Measurements from ENCODE around the gene C1QL1.

Gene C1QL1

DNA sequence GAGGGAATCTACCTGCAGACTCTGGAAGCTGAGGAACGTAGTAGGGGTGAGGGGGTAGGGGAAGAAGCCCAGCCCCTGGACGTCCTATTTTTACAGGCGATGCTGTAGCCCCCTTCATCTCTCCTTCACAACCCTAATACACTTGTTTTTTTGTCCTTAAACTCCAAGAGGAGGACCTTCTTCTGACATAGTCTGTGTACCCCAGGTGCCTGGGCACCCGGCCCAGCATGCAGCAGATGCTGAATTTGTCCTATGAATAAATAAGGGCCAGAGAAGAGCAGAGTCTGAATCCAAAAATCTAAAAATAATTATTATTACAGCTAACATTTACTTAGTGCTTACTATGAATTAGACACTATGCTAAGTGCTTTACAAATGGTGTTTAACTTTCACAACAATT, 25.6 kb downstream of the C1QL1 start:
- DNase-seq (ENCODE audit: low spot score): no peak
- in situ Hi-C loops (cut with MboI; ENCODE audit: low pct_unique_long_range_greater_than_20kb, low sequenced_read_pairs, unreplicated experiment): no loop called here
- TF ChIP-seq, protein P1, sequence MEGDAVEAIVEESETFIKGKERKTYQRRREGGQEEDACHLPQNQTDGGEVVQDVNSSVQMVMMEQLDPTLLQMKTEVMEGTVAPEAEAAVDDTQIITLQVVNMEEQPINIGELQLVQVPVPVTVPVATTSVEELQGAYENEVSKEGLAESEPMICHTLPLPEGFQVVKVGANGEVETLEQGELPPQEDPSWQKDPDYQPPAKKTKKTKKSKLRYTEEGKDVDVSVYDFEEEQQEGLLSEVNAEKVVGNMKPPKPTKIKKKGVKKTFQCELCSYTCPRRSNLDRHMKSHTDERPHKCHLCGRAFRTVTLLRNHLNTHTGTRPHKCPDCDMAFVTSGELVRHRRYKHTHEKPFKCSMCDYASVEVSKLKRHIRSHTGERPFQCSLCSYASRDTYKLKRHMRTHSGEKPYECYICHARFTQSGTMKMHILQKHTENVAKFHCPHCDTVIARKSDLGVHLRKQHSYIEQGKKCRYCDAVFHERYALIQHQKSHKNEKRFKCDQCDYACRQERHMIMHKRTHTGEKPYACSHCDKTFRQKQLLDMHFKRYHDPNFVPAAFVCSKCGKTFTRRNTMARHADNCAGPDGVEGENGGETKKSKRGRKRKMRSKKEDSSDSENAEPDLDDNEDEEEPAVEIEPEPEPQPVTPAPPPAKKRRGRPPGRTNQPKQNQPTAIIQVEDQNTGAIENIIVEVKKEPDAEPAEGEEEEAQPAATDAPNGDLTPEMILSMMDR (IDR thresholded peaks at IDR 0.05; ENCODE audit: extremely low read depth, insufficient read depth, missing control alignments): no peak

DNA sequence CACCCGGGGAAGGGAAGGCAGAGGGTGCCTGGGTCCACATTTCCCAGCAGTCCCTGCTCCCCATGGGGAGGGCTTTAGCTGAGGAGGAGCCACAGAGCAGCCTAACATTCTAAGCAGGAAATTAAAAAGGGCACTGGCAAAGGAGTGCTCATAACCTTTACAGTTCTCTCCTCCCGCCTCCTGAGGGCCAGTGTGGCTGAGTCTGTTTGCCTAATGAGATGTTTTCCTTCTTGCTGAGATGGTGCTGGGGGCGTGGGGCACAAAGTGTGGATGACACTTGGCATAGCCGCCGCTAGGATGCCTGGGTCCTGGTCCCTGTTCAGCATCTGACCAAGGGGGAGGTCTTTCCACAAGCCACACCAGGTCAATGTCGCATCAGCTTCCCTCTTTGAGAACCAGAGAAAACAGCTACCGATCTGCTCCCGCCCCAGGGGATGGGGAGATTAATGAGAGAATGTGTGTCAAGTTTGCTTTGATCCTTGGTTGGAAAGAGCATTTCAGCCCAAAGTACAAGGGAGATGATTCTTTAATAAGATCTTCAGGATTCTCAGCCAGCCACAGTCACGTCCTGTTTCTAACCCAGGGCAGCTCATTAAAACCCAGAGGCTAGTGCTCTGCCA, 26.3 kb downstream of the C1QL1 start:
- TF ChIP-seq, protein P1 (IDR thresholded peaks at IDR 0.05; ENCODE audit: extremely low read depth, insufficient read depth, missing control alignments): no peak
- no peak for DNase-seq (ENCODE audit: low spot score)
- in situ Hi-C loops (cut with MboI; ENCODE audit: low pct_unique_long_range_greater_than_20kb, low sequenced_read_pairs, unreplicated experiment): no loop called here

DNA sequence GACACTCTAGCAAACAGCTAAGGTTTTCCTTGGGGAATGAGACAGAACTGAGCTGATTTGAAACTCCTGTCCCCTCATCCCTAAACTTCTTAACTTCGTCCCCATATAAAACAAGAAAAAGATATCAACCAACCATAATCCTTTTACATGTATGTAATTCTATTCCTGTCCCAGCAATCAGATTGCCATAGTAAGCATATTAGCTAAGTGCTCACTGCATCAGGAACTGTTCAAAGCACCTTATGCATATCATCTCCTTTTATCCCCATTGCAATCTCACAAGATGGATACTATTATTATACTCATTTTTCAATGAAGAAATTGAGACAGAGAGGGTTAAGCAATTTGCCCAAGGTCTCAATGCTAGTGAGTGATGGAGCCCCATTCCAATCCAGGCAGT, 27.3 kb downstream of the C1QL1 start:
- no peak for DNase-seq (ENCODE audit: low spot score)
- TF ChIP-seq, protein P1 (IDR thresholded peaks at IDR 0.05; ENCODE audit: extremely low read depth, insufficient read depth, missing control alignments): no peak
- in situ Hi-C loops (cut with MboI; ENCODE audit: low pct_unique_long_range_greater_than_20kb, low sequenced_read_pairs, unreplicated experiment): no loop called here

DNA sequence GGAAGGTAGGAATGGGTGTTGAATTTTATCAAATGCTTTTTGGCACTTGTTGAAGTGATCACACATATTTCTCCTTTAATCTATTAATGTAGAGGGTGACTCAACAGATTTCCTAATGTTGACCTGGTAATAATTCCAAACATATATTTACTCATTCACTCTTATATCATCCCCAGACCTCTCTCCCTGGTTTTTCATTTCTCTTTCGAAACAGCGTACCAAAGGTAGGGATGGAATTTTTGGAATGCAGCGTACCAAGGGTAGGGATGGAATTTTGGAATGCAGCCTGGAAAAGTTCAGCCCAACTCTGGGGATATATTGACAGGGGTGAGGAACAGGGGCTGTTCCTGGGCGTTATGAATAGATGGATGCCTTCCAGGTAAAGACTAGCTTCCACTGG, 27.8 kb downstream of the C1QL1 start:
- DNase-seq (ENCODE audit: low spot score): no peak
- TF ChIP-seq, protein P1 (IDR thresholded peaks at IDR 0.05; ENCODE audit: extremely low read depth, insufficient read depth, missing control alignments): no peak
- in situ Hi-C loops (cut with MboI; ENCODE audit: low pct_unique_long_range_greater_than_20kb, low sequenced_read_pairs, unreplicated experiment): no loop called here

DNA sequence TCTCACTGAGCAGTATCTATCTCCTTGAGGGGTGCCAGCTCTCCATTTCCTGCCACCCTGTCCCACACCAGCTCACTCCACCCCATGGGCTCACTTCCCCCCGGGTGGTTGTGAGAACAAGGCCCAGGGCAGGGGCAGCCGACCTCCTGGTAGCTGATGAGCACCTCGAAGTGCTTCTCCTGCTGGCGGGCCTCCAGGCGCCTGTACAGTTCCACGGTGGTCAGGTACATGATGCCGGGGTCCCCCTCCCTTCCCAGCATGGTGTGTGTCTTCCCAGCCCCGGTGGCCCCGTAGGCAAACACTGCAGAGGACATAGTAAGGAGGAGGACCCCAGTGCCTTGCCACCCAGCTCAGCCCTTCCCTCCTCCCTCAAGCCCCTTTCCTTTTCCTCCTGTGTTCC, 33.0 kb downstream of the C1QL1 start:
- in situ Hi-C loops (cut with MboI; ENCODE audit: low pct_unique_long_range_greater_than_20kb, low sequenced_read_pairs, unreplicated experiment): no loop called here
- no peak for DNase-seq (ENCODE audit: low spot score)
- TF ChIP-seq, protein P1 (IDR thresholded peaks at IDR 0.05; ENCODE audit: extremely low read depth, insufficient read depth, missing control alignments): no peak

DNA sequence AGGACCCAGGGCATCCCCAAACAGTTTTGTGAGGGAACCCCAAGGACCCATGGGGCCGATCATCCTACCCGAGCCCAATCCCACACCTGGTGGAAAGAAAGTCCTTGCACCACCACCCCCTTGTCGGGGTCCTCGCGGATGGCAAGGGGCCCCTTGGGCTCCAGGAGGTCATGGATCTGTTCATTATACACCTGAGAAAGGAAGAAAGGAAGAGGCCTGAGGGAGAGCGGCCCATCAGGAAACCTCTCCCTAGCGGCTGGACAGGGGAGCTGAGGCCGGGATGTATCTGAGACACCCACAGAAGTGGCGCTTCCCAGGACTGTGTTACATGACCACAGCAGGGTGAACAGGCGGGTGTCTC, 33.4 kb downstream of the C1QL1 start:
- in situ Hi-C loops (cut with MboI; ENCODE audit: low pct_unique_long_range_greater_than_20kb, low sequenced_read_pairs, unreplicated experiment): no loop called here
- DNase-seq (ENCODE audit: low spot score): no peak
- TF ChIP-seq, protein P1 (IDR thresholded peaks at IDR 0.05; ENCODE audit: extremely low read depth, insufficient read depth, missing control alignments): no peak

All from GM13977 (cell line).